ENCODE data around the gene PPFIA4.

Gene PPFIA4

GRCh38 chr1:203057911-203058675 is 31.8 kb downstream of the PPFIA4 start:
- H3K79me2 ChIP-seq (ENCODE audit: control insufficient read depth, insufficient read depth, low read length, poor library complexity) = no peaks in the 10 kb centered on the region
- H3K79me1 ChIP-seq (ENCODE audit: low read length) = no peaks in the 10 kb centered on the region
- no peak overlapping the region for H2BK5ac ChIP-seq (ENCODE audit: low read depth, low read length, poor library complexity)
- no peaks in the 10 kb centered on the region for H3K36me3 ChIP-seq (ENCODE audit: control insufficient read depth in 1 of 2, insufficient read depth in 2 of 2, low read length in 2 of 2)
- H3K27ac ChIP-seq (ENCODE audit: low read depth, low read length) = no peak overlapping the region
- H3K4me1 ChIP-seq (ENCODE audit: control insufficient read depth in 1 of 2, insufficient read depth in 2 of 2, low read length in 2 of 2) = no peaks in the 10 kb centered on the region
- no peak overlapping the region for H3K18ac ChIP-seq (ENCODE audit: low read length)
- no peaks in the 10 kb centered on the region for H3K27me3 ChIP-seq (ENCODE audit: insufficient read depth, low read length)
- no peak overlapping the region for H4K12ac ChIP-seq (ENCODE audit: low read depth, low read length)
- no peak overlapping the region for H2BK120ac ChIP-seq (ENCODE audit: insufficient read depth, low read length, poor library complexity)
- peaks cover 2% of the 10 kb centered on the region for H3K9me3 ChIP-seq (ENCODE audit: insufficient read depth, low read depth, low read length)
- no peak overlapping the region for H3K9ac ChIP-seq (ENCODE audit: low read length)
- no peak overlapping the region for H3K4me2 ChIP-seq (ENCODE audit: low read length)
- no peak overlapping the region for H3K4me3 ChIP-seq (ENCODE audit: low read depth, low read length)
- no CpG with 5 or more reads among the region's 10 CpGs for WGBS (ENCODE audit: extremely low coverage, insufficient coverage, insufficient read length)
- DNase-seq = no peak
- H4K91ac ChIP-seq (ENCODE audit: low read depth, low read length) = no peak overlapping the region
- no peak overlapping the region for H2AK5ac ChIP-seq (ENCODE audit: low read length)
- H2AFZ ChIP-seq (ENCODE audit: insufficient read depth, low read length, poor library complexity) = no peak overlapping the region
- H4K8ac ChIP-seq (ENCODE audit: low read depth, low read length) = no peak overlapping the region
- no peak overlapping the region for H3K14ac ChIP-seq (ENCODE audit: low read length)
- no peak overlapping the region for H2BK12ac ChIP-seq (ENCODE audit: low read length)
- no peak overlapping the region for H3K23ac ChIP-seq (ENCODE audit: low read length)
- no peak overlapping the region for H3K4ac ChIP-seq (ENCODE audit: low read depth, low read length)

- Histone ChIP-seq H3K18ac (ENCODE audit: low read length) (no peak overlapping the region), H2BK120ac (ENCODE audit: insufficient read depth, low read length, poor library complexity) (no peak overlapping the region), H4K91ac (ENCODE audit: low read depth, low read length) (no peak overlapping the region), H3K9ac (ENCODE audit: low read length) (no peak overlapping the region), H2BK12ac (ENCODE audit: low read length) (no peak overlapping the region), H3K4me2 (ENCODE audit: low read length) (no peak overlapping the region), H3K36me3 (ENCODE audit: control insufficient read depth in 1 of 2, insufficient read depth in 2 of 2, low read length in 2 of 2) (no peaks in the 10 kb centered on the region), H3K79me2 (ENCODE audit: control insufficient read depth, insufficient read depth, low read length, poor library complexity) (no peaks in the 10 kb centered on the region), H3K4me3 (ENCODE audit: low read depth, low read length) (no peak overlapping the region), H3K79me1 (ENCODE audit: low read length) (no peaks in the 10 kb centered on the region), H3K4ac (ENCODE audit: low read depth, low read length) (no peak overlapping the region), H2BK5ac (ENCODE audit: low read depth, low read length, poor library complexity) (no peak overlapping the region), H3K14ac (ENCODE audit: low read length) (no peak overlapping the region), H4K8ac (ENCODE audit: low read depth, low read length) (no peak overlapping the region), H3K4me1 (ENCODE audit: control insufficient read depth in 1 of 2, insufficient read depth in 2 of 2, low read length in 2 of 2) (no peaks in the 10 kb centered on the region), H3K9me3 (ENCODE audit: insufficient read depth, low read depth, low read length) (peaks cover 2% of the 10 kb centered on the region), H2AFZ (ENCODE audit: insufficient read depth, low read length, poor library complexity) (no peak overlapping the region), H2AK5ac (ENCODE audit: low read length) (no peak overlapping the region), H3K27ac (ENCODE audit: low read depth, low read length) (no peak overlapping the region), H4K12ac (ENCODE audit: low read depth, low read length) (no peak overlapping the region), H3K23ac (ENCODE audit: low read length) (no peak overlapping the region), H3K27me3 (ENCODE audit: insufficient read depth, low read length) (no peaks in the 10 kb centered on the region)
- no peak for DNase-seq
- no CpG with 5 or more reads among the region's 1 CpG for WGBS (ENCODE audit: extremely low coverage, insufficient coverage, insufficient read length)
Measured at GRCh38 chr1:203058676-203058935, 32.3 kb downstream of the PPFIA4 start.

- WGBS (ENCODE audit: extremely low coverage, insufficient coverage, insufficient read length) = no CpG with 5 or more reads among the region's 2 CpGs
- Histone ChIP-seq H3K23ac (ENCODE audit: low read length) (no peak overlapping the region), H4K91ac (ENCODE audit: low read depth, low read length) (no peak overlapping the region), H4K8ac (ENCODE audit: low read depth, low read length) (no peak overlapping the region), H3K4me2 (ENCODE audit: low read length) (no peak overlapping the region), H2AK5ac (ENCODE audit: low read length) (no peak overlapping the region), H3K27ac (ENCODE audit: low read depth, low read length) (no peak overlapping the region), H4K12ac (ENCODE audit: low read depth, low read length) (no peak overlapping the region), H3K9me3 (ENCODE audit: insufficient read depth, low read depth, low read length) (peaks cover 2% of the 10 kb centered on the region), H3K36me3 (ENCODE audit: control insufficient read depth in 1 of 2, insufficient read depth in 2 of 2, low read length in 2 of 2) (no peaks in the 10 kb centered on the region), H2BK12ac (ENCODE audit: low read length) (no peak overlapping the region), H3K27me3 (ENCODE audit: insufficient read depth, low read length) (no peaks in the 10 kb centered on the region), H3K79me2 (ENCODE audit: control insufficient read depth, insufficient read depth, low read length, poor library complexity) (no peaks in the 10 kb centered on the region), H3K14ac (ENCODE audit: low read length) (no peak overlapping the region), H3K18ac (ENCODE audit: low read length) (no peak overlapping the region), H3K9ac (ENCODE audit: low read length) (no peak overlapping the region), H2BK120ac (ENCODE audit: insufficient read depth, low read length, poor library complexity) (no peak overlapping the region), H3K4me1 (ENCODE audit: control insufficient read depth in 1 of 2, insufficient read depth in 2 of 2, low read length in 2 of 2) (no peaks in the 10 kb centered on the region), H2AFZ (ENCODE audit: insufficient read depth, low read length, poor library complexity) (no peak overlapping the region), H3K4ac (ENCODE audit: low read depth, low read length) (no peak overlapping the region), H3K79me1 (ENCODE audit: low read length) (no peaks in the 10 kb centered on the region), H2BK5ac (ENCODE audit: low read depth, low read length, poor library complexity) (no peak overlapping the region), H3K4me3 (ENCODE audit: low read depth, low read length) (no peak overlapping the region)
- no peak for DNase-seq
Measured at GRCh38 chr1:203059485-203059884, 33.2 kb downstream of the PPFIA4 start.

GRCh38 chr1:203060115-203060514 is 33.8 kb downstream of the PPFIA4 start:
- Histone ChIP-seq H3K14ac (ENCODE audit: low read length) (no peak overlapping the region), H3K4me2 (ENCODE audit: low read length) (no peak overlapping the region), H2BK12ac (ENCODE audit: low read length) (no peak overlapping the region), H3K79me1 (ENCODE audit: low read length) (no peaks in the 10 kb centered on the region), H3K23ac (ENCODE audit: low read length) (no peak overlapping the region), H2BK5ac (ENCODE audit: low read depth, low read length, poor library complexity) (no peak overlapping the region), H3K9ac (ENCODE audit: low read length) (no peak overlapping the region), H2BK120ac (ENCODE audit: insufficient read depth, low read length, poor library complexity) (no peak overlapping the region), H4K91ac (ENCODE audit: low read depth, low read length) (no peak overlapping the region), H2AFZ (ENCODE audit: insufficient read depth, low read length, poor library complexity) (no peak overlapping the region), H3K18ac (ENCODE audit: low read length) (no peak overlapping the region), H4K8ac (ENCODE audit: low read depth, low read length) (no peak overlapping the region), H3K27ac (ENCODE audit: low read depth, low read length) (no peak overlapping the region), H3K4me3 (ENCODE audit: low read depth, low read length) (no peak overlapping the region), H3K36me3 (ENCODE audit: control insufficient read depth in 1 of 2, insufficient read depth in 2 of 2, low read length in 2 of 2) (no peaks in the 10 kb centered on the region), H3K4me1 (ENCODE audit: control insufficient read depth in 1 of 2, insufficient read depth in 2 of 2, low read length in 2 of 2) (no peaks in the 10 kb centered on the region), H3K79me2 (ENCODE audit: control insufficient read depth, insufficient read depth, low read length, poor library complexity) (no peaks in the 10 kb centered on the region), H2AK5ac (ENCODE audit: low read length) (no peak overlapping the region), H3K27me3 (ENCODE audit: insufficient read depth, low read length) (no peaks in the 10 kb centered on the region), H3K4ac (ENCODE audit: low read depth, low read length) (no peak overlapping the region), H4K12ac (ENCODE audit: low read depth, low read length) (no peak overlapping the region), H3K9me3 (ENCODE audit: insufficient read depth, low read depth, low read length) (peaks cover 2% of the 10 kb centered on the region)
- no peak for DNase-seq
- no CpG with 5 or more reads among the region's 11 CpGs for WGBS (ENCODE audit: extremely low coverage, insufficient coverage, insufficient read length)

All from trophoblast cell (in vitro differentiated cells and primary cell).